Measurements from ENCODE around the gene CHL1.

DNA sequence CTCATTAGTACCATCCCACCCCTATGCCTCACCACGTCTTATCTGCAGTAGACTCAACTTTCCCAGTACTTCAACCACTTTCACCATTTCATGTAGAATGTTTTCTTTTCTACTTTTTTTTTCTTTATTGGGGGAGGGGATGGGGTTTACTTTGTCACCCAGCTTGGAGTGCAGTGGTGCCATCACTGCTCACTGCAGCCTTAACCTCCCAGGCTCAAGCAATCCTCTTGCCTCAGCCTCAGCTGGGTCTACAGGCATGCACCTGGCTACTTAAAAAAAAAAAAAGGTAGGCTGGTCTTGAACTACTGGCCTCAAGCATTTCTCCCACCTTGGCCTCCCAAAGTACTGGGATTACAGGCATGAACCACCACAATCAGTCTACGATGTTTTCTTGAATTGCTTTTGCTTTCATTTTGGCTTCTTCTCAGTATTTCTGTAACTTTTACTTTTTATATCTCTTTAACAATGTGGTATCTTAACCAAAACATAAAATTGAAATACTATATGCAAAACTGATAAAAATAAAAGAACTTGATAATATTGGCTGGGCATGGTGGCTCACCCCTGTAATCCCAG lies 44.9 kb upstream of the CHL1 start:
- no peak for TF ChIP-seq CTCF (IDR thresholded peaks at IDR 0.05)
- TF ChIP-seq EZH2 (IDR thresholded peaks at IDR 0.05): no peak
- TF ChIP-seq EZH2phosphoT487 (IDR thresholded peaks at IDR 0.05): no peak
